Osteoblast (primary cell): ENCODE measurements around the gene FBN3. TPM values are rescaled to one million over a fixed set of nuclear protein-coding genes. Genes with fewer than 3 reads are reported as not detected.
A peak's percentile ranks its signal among the peaks of the same experiment; 100 is the strongest.

ENCODE experiments used
- DNase-seq: peaks from one replicate; pipeline ENCODE4 v3.0.0; 2011; ENCODE audit warnings: low spot score, mixed read lengths; ENCODE audit not compliant: insufficient read length; ENCODE audit errors: missing footprints
- H2AFZ ChIP-seq: 2 replicates; pipeline ENCODE4 v1.6.0; 2011; ENCODE audit warnings: mild to moderate bottlenecking, low read length
- H3K27ac ChIP-seq: 2 replicates; pipeline ENCODE4 v1.5.1; 2011; ENCODE audit warnings: mild to moderate bottlenecking, low read depth, low read length, moderate library complexity
- H3K27me3 ChIP-seq: 2 replicates; pipeline ENCODE4 v1.6.0; 2012; ENCODE audit warnings: mild to moderate bottlenecking, control low read depth, inconsistent platforms, low read length, moderate library complexity; ENCODE audit not compliant: insufficient read depth
- H3K36me3 ChIP-seq: 2 replicates; pipeline ENCODE4 v1.5.1; 2011; ENCODE audit warnings: mild to moderate bottlenecking, low read length, control low read depth, moderate library complexity; ENCODE audit not compliant: insufficient read depth
- H3K4me1 ChIP-seq: 2 replicates; pipeline ENCODE4 v1.5.1; 2011; ENCODE audit warnings: mild to moderate bottlenecking, low read length, control low read depth, moderate library complexity; ENCODE audit not compliant: insufficient read depth
- H3K4me2 ChIP-seq: 2 replicates; pipeline ENCODE4 v1.6.0; 2011; ENCODE audit warnings: mild to moderate bottlenecking, low read length; ENCODE audit not compliant: insufficient read depth
- H3K4me3 ChIP-seq: fragments of 200-600 bp; sonication (generic); 3 replicates; pipeline ENCODE4 v1.5.1; 2012; ENCODE audit warnings: mild to moderate bottlenecking, low read length, inconsistent platforms; ENCODE audit not compliant: insufficient read depth
- H3K79me2 ChIP-seq: 2 replicates; pipeline ENCODE4 v1.6.0; 2012; ENCODE audit warnings: mild to moderate bottlenecking, low read length, control low read depth, inconsistent platforms; ENCODE audit not compliant: insufficient read depth
- H3K9me3 ChIP-seq: 2 replicates; pipeline ENCODE4 v1.5.1; 2011; ENCODE audit warnings: low read depth, low read length, control low read depth
- H4K20me1 ChIP-seq: 2 replicates; pipeline ENCODE4 v1.6.0; 2012; ENCODE audit warnings: mild to moderate bottlenecking, low read length, control low read depth; ENCODE audit not compliant: insufficient read depth
- total RNA-seq: library from RNA; depleted of rRNA; stranded (reverse); fragments of >200 nt; gene quantifications from 2 replicates; pipeline ENCODE4 v1.2.3, GENCODE V29; 2012
- TF ChIP-seq, protein P1 (sequence below): IDR thresholded peaks from 2 replicates; pipeline ENCODE4 v1.5.1; 2011; ENCODE audit warnings: mild to moderate bottlenecking, low read depth, low read length, moderate library complexity; ENCODE audit errors: extremely low read depth

Gene FBN3
- total RNA-seq, 1 donor = not detected

- no peak overlapping the region for H2AFZ ChIP-seq
- H3K79me2 ChIP-seq = no peaks in the 10 kb centered on the region
These were observed 60.4 kb downstream of the FBN3 start for GRCh38 chr19:8088752-8089663.

GRCh38 chr19:8087876-8088275, 61.5 kb downstream of the FBN3 start:
- no peak overlapping the region for H3K4me3 ChIP-seq
- no peak overlapping the region for H3K27ac ChIP-seq
- no peaks in the 10 kb centered on the region for H4K20me1 ChIP-seq
- no peaks in the 10 kb centered on the region for H3K27me3 ChIP-seq
- DNase-seq = no peak
- TF ChIP-seq, protein P1, sequence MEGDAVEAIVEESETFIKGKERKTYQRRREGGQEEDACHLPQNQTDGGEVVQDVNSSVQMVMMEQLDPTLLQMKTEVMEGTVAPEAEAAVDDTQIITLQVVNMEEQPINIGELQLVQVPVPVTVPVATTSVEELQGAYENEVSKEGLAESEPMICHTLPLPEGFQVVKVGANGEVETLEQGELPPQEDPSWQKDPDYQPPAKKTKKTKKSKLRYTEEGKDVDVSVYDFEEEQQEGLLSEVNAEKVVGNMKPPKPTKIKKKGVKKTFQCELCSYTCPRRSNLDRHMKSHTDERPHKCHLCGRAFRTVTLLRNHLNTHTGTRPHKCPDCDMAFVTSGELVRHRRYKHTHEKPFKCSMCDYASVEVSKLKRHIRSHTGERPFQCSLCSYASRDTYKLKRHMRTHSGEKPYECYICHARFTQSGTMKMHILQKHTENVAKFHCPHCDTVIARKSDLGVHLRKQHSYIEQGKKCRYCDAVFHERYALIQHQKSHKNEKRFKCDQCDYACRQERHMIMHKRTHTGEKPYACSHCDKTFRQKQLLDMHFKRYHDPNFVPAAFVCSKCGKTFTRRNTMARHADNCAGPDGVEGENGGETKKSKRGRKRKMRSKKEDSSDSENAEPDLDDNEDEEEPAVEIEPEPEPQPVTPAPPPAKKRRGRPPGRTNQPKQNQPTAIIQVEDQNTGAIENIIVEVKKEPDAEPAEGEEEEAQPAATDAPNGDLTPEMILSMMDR = no peak
- no peak overlapping the region for H3K4me2 ChIP-seq
- no peaks in the 10 kb centered on the region for H3K36me3 ChIP-seq
- no peak overlapping the region for H2AFZ ChIP-seq
- no peaks in the 10 kb centered on the region for H3K9me3 ChIP-seq
- no peaks in the 10 kb centered on the region for H3K4me1 ChIP-seq
- no peaks in the 10 kb centered on the region for H3K79me2 ChIP-seq

More at GRCh38 chr19:8088752-8089663, 60.4 kb downstream of the FBN3 start:
- Histone ChIP-seq H3K4me1 (no peaks in the 10 kb centered on the region), H3K4me3 (no peak overlapping the region), H3K36me3 (no peaks in the 10 kb centered on the region), H3K9me3 (no peaks in the 10 kb centered on the region), H4K20me1 (no peaks in the 10 kb centered on the region), H3K27me3 (no peaks in the 10 kb centered on the region), H3K27ac (no peak overlapping the region), H3K4me2 (no peak overlapping the region)
- DNase-seq = no peak
- TF ChIP-seq, protein P1 = no peak

DNA sequence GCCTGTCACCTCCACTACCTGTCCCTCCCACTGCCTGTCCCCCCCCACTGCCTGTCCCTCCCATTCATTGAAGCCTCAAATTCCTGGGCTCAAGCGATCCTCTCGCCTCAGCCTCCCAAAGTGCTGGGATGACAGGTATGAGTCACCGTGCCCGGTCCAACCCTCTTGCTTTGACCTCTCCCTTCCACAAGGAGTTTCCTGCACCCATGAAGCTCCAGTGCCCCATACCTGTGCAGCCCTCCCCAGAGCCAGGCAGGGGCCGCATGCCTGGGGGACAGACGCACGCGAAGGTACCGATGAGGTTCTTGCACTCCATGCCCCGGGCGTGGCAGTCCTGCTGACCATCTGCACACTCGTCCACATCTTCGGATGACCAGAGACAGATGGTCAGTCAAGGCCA, 62.5 kb downstream of the FBN3 start:
- Histone ChIP-seq H3K36me3 (no peaks in the 10 kb centered on the region), H3K4me2 (no peak overlapping the region), H2AFZ (no peak overlapping the region), H4K20me1 (no peaks in the 10 kb centered on the region), H3K4me1 (no peaks in the 10 kb centered on the region), H3K79me2 (no peaks in the 10 kb centered on the region), H3K9me3 (no peaks in the 10 kb centered on the region), H3K27ac (no peak overlapping the region), H3K4me3 (no peak overlapping the region), H3K27me3 (no peaks in the 10 kb centered on the region)
- TF ChIP-seq, protein P1 = no peak
- DNase-seq = no peak

- TF ChIP-seq, protein P1 = no peak
- Histone ChIP-seq H4K20me1 (no peaks in the 10 kb centered on the region), H2AFZ (no peak overlapping the region), H3K27me3 (no peaks in the 10 kb centered on the region), H3K27ac (no peak overlapping the region), H3K9me3 (no peaks in the 10 kb centered on the region), H3K79me2 (no peaks in the 10 kb centered on the region), H3K4me1 (no peaks in the 10 kb centered on the region), H3K4me3 (no peak overlapping the region), H3K36me3 (no peaks in the 10 kb centered on the region), H3K4me2 (no peak overlapping the region)
- peak; percentile 76 for DNase-seq
These were observed 63.6 kb downstream of the FBN3 start for GRCh38 chr19:8085598-8086408.
